ENCODE measurements around the gene WNT5B.

GRCh38 chr12:1630133-1630826 lies 1.2 kb downstream of the WNT5B start:
- TF ChIP-seq CTCF (conservative IDR thresholded peaks at IDR 0.05; ENCODE audit: low read depth, low read length): peak; percentile 21; the same call in 1 of the 2 replicates
- no peak for TF ChIP-seq EZH2 (IDR thresholded peaks at IDR 0.05; ENCODE audit: borderline replicate concordance, low read depth, low read length, poor library complexity, severe bottlenecking)
